H1 (cell line): ENCODE results near the gene PAX5. TPM values are rescaled to one million over a fixed set of nuclear protein-coding genes. Genes with fewer than 3 reads are reported as not detected.

Source experiments
- CTCF ChIA-PET: fragments of 300-600 bp; sonication (Branson Sonifier 250); formaldehyde crosslinking; loops from one replicate; lab custom pipeline; 2021; ENCODE audit not compliant: partially characterized antibody; lab: Charles Lee
- POLR2A ChIA-PET: fragments of 300-600 bp; sonication (Branson Sonifier 250); formaldehyde crosslinking; loops from one replicate; lab custom pipeline; 2021; ENCODE audit warnings: inconsistent platforms; ENCODE audit not compliant: partially characterized antibody; lab: Charles Lee
- DNase-seq, 2 experiments: peaks; one replicate each; pipeline versions ENCODE4 v3.0.0 to v3.0.0-alpha.2; 2010 to 2022; ENCODE audit warnings: low spot score in 2 of 2, low read depth in 1 of 2, mixed read lengths in 1 of 2
- FAIRE-seq: peaks from 2 replicates; lab custom pipeline; 2011; peaks lifted over from hg19 to GRCh38; lab: Jason Lieb, UNC
- H2AFZ ChIP-seq: 2 replicates; pipeline ENCODE4 v1.8.1; 2012; ENCODE audit warnings: low read length, inconsistent platforms
- H2AK5ac ChIP-seq: 2 replicates; pipeline ENCODE4 v1.6.1; 2013; ENCODE audit warnings: low read depth, low read length
- H2BK120ac ChIP-seq: replicated peaks from 2 replicates; pipeline ENCODE3; 2013; ENCODE audit warnings: low read depth, low read length, inconsistent platforms
- H2BK12ac ChIP-seq: 2 replicates; pipeline ENCODE4 v1.6.1; 2013; ENCODE audit warnings: low read depth, low read length
- H2BK15ac ChIP-seq: 2 replicates; pipeline ENCODE4 v1.6.1; 2013; ENCODE audit warnings: low read length
- H2BK20ac ChIP-seq: 2 replicates; pipeline ENCODE4 v1.6.1; 2013; ENCODE audit warnings: low read length
- H2BK5ac ChIP-seq: 2 replicates; pipeline ENCODE4 v1.6.1; 2013; ENCODE audit warnings: low read depth, low read length
- H3K14ac ChIP-seq: 2 replicates; pipeline ENCODE4 v1.6.1; 2013; ENCODE audit warnings: inconsistent platforms; ENCODE audit not compliant: insufficient read length
- H3K18ac ChIP-seq: 2 replicates; pipeline ENCODE4 v1.6.1; 2013; ENCODE audit warnings: low read length; ENCODE audit errors: extremely low read depth
- H3K23ac ChIP-seq: 2 replicates; pipeline ENCODE4 v1.6.1; 2013; ENCODE audit warnings: inconsistent platforms; ENCODE audit not compliant: insufficient read length
- H3K23me2 ChIP-seq: 2 replicates; pipeline ENCODE4 v1.6.1; 2013; ENCODE audit warnings: low read depth, low read length
- H3K27ac ChIP-seq: 2 replicates; pipeline ENCODE4 v1.6.1; 2011; ENCODE audit warnings: low read depth, low read length, inconsistent platforms
- H3K27me3 ChIP-seq, 4 experiments: replicated peaks in 1 of 4; 1 replicate in 1 of 4; 2 replicates in 3 of 4; pipeline versions ENCODE4 v1.6.1 to v1.8.1; 2011 to 2013; ENCODE audit warnings: low read length in 3 of 4, mild to moderate bottlenecking in 3 of 4, inconsistent platforms in 2 of 4, mixed read lengths in 2 of 4, moderate library complexity in 1 of 4; ENCODE audit not compliant: control insufficient read depth in 3 of 4, insufficient read depth in 3 of 4; ENCODE audit errors: extremely low read depth in 1 of 4
- H3K36me3 ChIP-seq, 4 experiments: 2 replicates each; pipeline versions ENCODE4 v1.6.1 to v1.8.1; 2011 to 2013; ENCODE audit warnings: mild to moderate bottlenecking in 4 of 4, low read length in 3 of 4, moderate library complexity in 2 of 4, control low read depth in 1 of 4, inconsistent platforms in 1 of 4; ENCODE audit not compliant: insufficient read depth in 4 of 4, control insufficient read depth in 2 of 4
- H3K4ac ChIP-seq: replicated peaks from 2 replicates; pipeline ENCODE3; 2013; ENCODE audit warnings: low read length, low read depth, mixed read lengths, inconsistent platforms; ENCODE audit not compliant: insufficient read length
- H3K4me1 ChIP-seq, 4 experiments: replicated peaks in 1 of 4; 1 replicate in 1 of 4; 2 replicates in 3 of 4; pipeline versions ENCODE4 v1.6.1 to v1.8.1; 2011 to 2013; ENCODE audit warnings: low read length in 3 of 4, inconsistent platforms in 2 of 4, mixed read lengths in 1 of 4; ENCODE audit not compliant: insufficient read depth in 4 of 4, control insufficient read depth in 3 of 4
- H3K4me2 ChIP-seq, 2 experiments: 2 replicates each; pipeline versions ENCODE4 v1.6.1 to v1.8.1; 2011 to 2013; ENCODE audit warnings: low read depth in 2 of 2, low read length in 2 of 2, control low read depth in 1 of 2, inconsistent platforms in 1 of 2, mild to moderate bottlenecking in 1 of 2; ENCODE audit not compliant: insufficient read depth in 1 of 2
- H3K4me3 ChIP-seq, 4 experiments: fragments of 200-600, 300-600 bp in 1 of 4; sonication (generic), shearing (Covaris generic), sonication (Bioruptor Twin) in 1 of 4; 2 replicates each; pipeline versions ENCODE4 v1.5.1 to v1.8.1; 2011 to 2016; ENCODE audit warnings: low read length in 4 of 4, low read depth in 3 of 4, control low read depth in 2 of 4, inconsistent platforms in 2 of 4, mild to moderate bottlenecking in 2 of 4, mixed read lengths in 1 of 4, moderate library complexity in 1 of 4; ENCODE audit not compliant: insufficient read depth in 2 of 4; ENCODE audit errors: extremely low read depth in 1 of 4
- H3K56ac ChIP-seq: replicated peaks from 2 replicates; pipeline ENCODE3; 2013; ENCODE audit warnings: low read depth, mild to moderate bottlenecking, mixed read lengths, low read length, inconsistent platforms; ENCODE audit not compliant: insufficient read length
- H3K79me1 ChIP-seq: 2 replicates; pipeline ENCODE4 v1.6.1; 2013; ENCODE audit warnings: low read depth, low read length, control low read depth
- H3K79me2 ChIP-seq, 2 experiments: 2 replicates each; pipeline versions ENCODE4 v1.6.1 to v1.8.1; 2012 to 2013; ENCODE audit warnings: low read length in 2 of 2, mild to moderate bottlenecking in 2 of 2, inconsistent platforms in 1 of 2; ENCODE audit not compliant: insufficient read depth in 2 of 2, control insufficient read depth in 1 of 2
- H3K9ac ChIP-seq, 4 experiments: replicated peaks in 1 of 4; 1 replicate in 1 of 4; 2 replicates in 3 of 4; pipeline versions ENCODE4 v1.6.1 to v1.8.1; 2011 to 2013; ENCODE audit warnings: low read depth in 3 of 4, low read length in 3 of 4, control low read depth in 2 of 4, mild to moderate bottlenecking in 2 of 4, moderate library complexity in 2 of 4, inconsistent platforms in 1 of 4; ENCODE audit errors: extremely low read depth in 1 of 4
- H3K9me3 ChIP-seq, 2 experiments: 2 replicates each; pipeline versions ENCODE4 v1.6.1 to v1.8.1; 2012 to 2013; ENCODE audit warnings: mild to moderate bottlenecking in 2 of 2, moderate library complexity in 2 of 2, control low read depth in 1 of 2, inconsistent platforms in 1 of 2, low read depth in 1 of 2, low read length in 1 of 2, mixed read lengths in 1 of 2; ENCODE audit not compliant: insufficient read depth in 2 of 2
- H4K20me1 ChIP-seq, 2 experiments: replicated peaks in 1 of 2; 2 replicates each; pipeline versions ENCODE3 to v1.8.1; 2011 to 2013; ENCODE audit warnings: inconsistent platforms in 2 of 2, low read length in 2 of 2, mild to moderate bottlenecking in 1 of 2; ENCODE audit not compliant: insufficient read depth in 2 of 2, control insufficient read depth in 1 of 2
- H4K5ac ChIP-seq: 2 replicates; pipeline ENCODE4 v1.6.1; 2013; ENCODE audit warnings: low read length, low read depth, mixed read lengths, inconsistent platforms; ENCODE audit not compliant: insufficient read length
- H4K8ac ChIP-seq: 2 replicates; pipeline ENCODE4 v1.8.0; 2013; ENCODE audit warnings: mild to moderate bottlenecking, moderate library complexity, low read length, inconsistent platforms; ENCODE audit not compliant: insufficient read depth; ENCODE audit errors: extremely low read depth
- H4K91ac ChIP-seq: replicated peaks from 2 replicates; pipeline ENCODE3; 2013; ENCODE audit warnings: low read length, mixed read lengths, inconsistent platforms; ENCODE audit not compliant: insufficient read length
- ATF3 ChIP-seq: IDR thresholded peaks from 2 replicates; pipeline ENCODE4 v1.6.1; 2011; ENCODE audit warnings: low read depth, mild to moderate bottlenecking, low read length; ENCODE audit not compliant: insufficient read depth
- CTBP2 ChIP-seq: IDR thresholded peaks from 2 replicates; pipeline ENCODE4 v1.7.0; 2011; ENCODE audit warnings: borderline replicate concordance, mild to moderate bottlenecking, moderate library complexity, mixed read lengths, low read length; ENCODE audit not compliant: insufficient read depth, insufficient read length
- EZH2 ChIP-seq: fragments of 200-600 bp; sonication (generic); IDR thresholded peaks from 2 replicates; pipeline ENCODE4 v1.7.1; 2012; ENCODE audit warnings: low read depth, mild to moderate bottlenecking, moderate library complexity, low read length, inconsistent platforms; ENCODE audit not compliant: severe bottlenecking
- RAD21 ChIP-seq, 2 experiments: IDR thresholded peaks in 1 of 2; conservative IDR thresholded peaks in 1 of 2; 2 replicates each; pipeline ENCODE4 v1.6.1; 2011; ENCODE audit warnings: low read depth in 2 of 2, low read length in 2 of 2, improper control_type of control experiment in 1 of 2, inconsistent platforms in 1 of 2, mild to moderate bottlenecking in 1 of 2, moderate library complexity in 1 of 2
- RNF2 ChIP-seq: fragments of 200-900, 300-1000 bp; sonication (generic); IDR thresholded peaks from 2 replicates; pipeline ENCODE4 v1.7.1; 2016; ENCODE audit warnings: borderline replicate concordance, low read depth, mild to moderate bottlenecking, antibody characterized with exemption, low read length; ENCODE audit not compliant: poor library complexity, severe bottlenecking; ENCODE audit errors: missing control alignments
- SUZ12 ChIP-seq: fragments of 200-600 bp; sonication (generic); IDR thresholded peaks from 2 replicates; pipeline ENCODE4 v1.6.1; 2012; ENCODE audit warnings: mild to moderate bottlenecking, inconsistent platforms, low read length, moderate library complexity, mixed read lengths
- TBP ChIP-seq: IDR thresholded peaks from 2 replicates; pipeline ENCODE4 v1.6.1; 2011; ENCODE audit warnings: low read depth, low read length, improper control_type of control experiment
- YY1 ChIP-seq: IDR thresholded peaks from 2 replicates; pipeline ENCODE4 v1.6.1; 2011; ENCODE audit warnings: low read depth, mild to moderate bottlenecking, low read length
- WGBS, 2 experiments: shearing (Covaris generic) in 1 of 2; methylation state at CpG; one replicate each; pipeline versions ENCODE4 v1.1.6 to v1.1.7; 2013 to 2015; ENCODE audit warnings: low lambda C conversion rate in 2 of 2, mixed read lengths in 2 of 2, inconsistent platforms in 1 of 2, low coverage in 1 of 2, missing lambda C conversion rate in 1 of 2; ENCODE audit not compliant: insufficient replicate concordance in 2 of 2, insufficient coverage in 1 of 2, insufficient read length in 1 of 2; ENCODE audit errors: extremely low coverage in 1 of 2, missing lambda C conversion rate in 1 of 2; 5-methylcytosine and 5-hydroxymethylcytosine counted together
- polyA plus RNA-seq, 7 experiments: library from polyadenylated mRNA; depleted of rRNA in 3 of 7; stranded (reverse) in 5 of 7; unstranded in 2 of 7; fragments of >200 nt in 5 of 7; fragments of 200-250 nt in 2 of 7; gene quantifications; 1 replicate in 5 of 7; 2 replicates in 1 of 7; 4 replicates in 1 of 7; pipeline versions ENCODE4 v1.2.1 to v1.2.3, GENCODE V29; 2011 to 2013; ENCODE audit warnings: missing spikeins in 2 of 7, mixed read lengths in 2 of 7
- total RNA-seq: library from RNA; stranded (reverse); fragmentation: NEBNext Ultra II Directional; extraction: Animal tissue kit (Norgen Biotek cat#: 25700); gene quantifications from 2 replicates; pipeline ENCODE4 v1.2.1, GENCODE V29; 2021

Gene PAX5
- total and polyA plus RNA-seq, 2 of the 8 experiments (the other 6 are each of a cell fraction or from before 2014, with no cell fraction given), result 0.29 to 0.43 TPM

- no peaks in the 10 kb centered on the region for H3K79me2 ChIP-seq
- no peak overlapping the region for H3K14ac ChIP-seq
- H3K4me3 ChIP-seq, result peak overlapping the region; percentile 28 to 57 (median 46)
- no peak overlapping the region for H2BK20ac ChIP-seq
- peaks cover 21% of the 10 kb centered on the region; the same call in 1 of the 2 replicates for H3K23me2 ChIP-seq
- no peak for FAIRE-seq
- ChIA-PET POLR2A (interaction anchor here (1.3 to 1.6 kb wide), 3 partner anchors 11 to 53 kb away, joined by 3 to 7 read pairs (median 5); no protein-coding TSS in a partner anchor), CTCF (interaction anchor here (0.6 to 2.2 kb wide), 9 partner anchors 11 to 236 kb away, joined by 3 to 12 read pairs (median 6); no protein-coding TSS in a partner anchor)
- H3K23ac ChIP-seq, result no peak overlapping the region
- no peak overlapping the region for H2BK15ac ChIP-seq
- no peak overlapping the region for H2BK120ac ChIP-seq
- 0 out of 2 replicates have a peak overlapping the region, but pooled peaks have one; percentile 9 for H2AFZ ChIP-seq
- H3K79me1 ChIP-seq, result no peaks in the 10 kb centered on the region
- peak in 1 of 2 experiments; percentile 77 for DNase-seq
- H4K5ac ChIP-seq, result no peak overlapping the region
- H3K36me3 ChIP-seq, result peaks cover 0 to 2% (median 0%) of the 10 kb centered on the region in 4 experiments; a peak in 1 of 8 replicates
- H4K20me1 ChIP-seq, result peaks cover 3 to 13% of the 10 kb centered on the region in 2 experiments
- no peaks in the 10 kb centered on the region for H3K9me3 ChIP-seq
- peaks cover 82 to 97% (median 95%) of the 10 kb centered on the region in 4 experiments for H3K27me3 ChIP-seq
- H2BK12ac ChIP-seq, result no peak overlapping the region
- TF ChIP-seq SUZ12 (peak; percentile 97), YY1 (no peak), RAD21 (IDR thresholded peaks at IDR 0.05 in 1 of 2, conservative IDR thresholded peaks at IDR 0.05 in 1 of 2; ENCODE audit: low read depth in 2 of 2, low read length in 2 of 2) (0 out of 4 replicates have a peak, but pooled peaks of 1 of the 2 experiments have one; percentile 2), ATF3 (no peak), RNF2 (peak; percentile 18), TBP (peak; percentile 14; the same call in 1 of the 2 replicates), CTBP2 (peak; percentile 47), EZH2 (peak; percentile 94)
- peaks cover 0 to 47% (median 19%) of the 10 kb centered on the region in 4 experiments; a peak in 5 of 7 replicates for H3K4me1 ChIP-seq
- H3K4me2 ChIP-seq, result peak overlapping the region; percentile 81 to 91
- no peak overlapping the region for H2BK5ac ChIP-seq
- H3K56ac ChIP-seq, result no peak overlapping the region
- H3K4ac ChIP-seq, result no peak overlapping the region
- H3K27ac ChIP-seq, result no peak overlapping the region
- WGBS, 2 experiments, result 4% methylated on average over 41 of the region's 62 CpGs; no CpG with 5 or more reads in 1 of the 2 experiments
- H3K18ac ChIP-seq, result no peak overlapping the region
- H4K8ac ChIP-seq, result peak overlapping the region; percentile 39; the same call in 1 of the 2 replicates
- H3K9ac ChIP-seq, result no peak overlapping the region
- no peak overlapping the region for H4K91ac ChIP-seq
- no peak overlapping the region for H2AK5ac ChIP-seq
These were observed 7.7 kb downstream of the PAX5 start for GRCh38 chr9:37026113-37026930.
